A673 (cell line): Measurements from ENCODE around the gene SORCS3.

Source experiments
- EZH2 ChIP-seq: fragments of 200-600 bp; sonication (generic); IDR thresholded peaks from 2 replicates; pipeline ENCODE4 v1.6.1; 2017; ENCODE audit warnings: borderline replicate concordance, low read depth, mild to moderate bottlenecking, mixed read lengths, antibody characterized with exemption, low read length; ENCODE audit not compliant: poor library complexity, severe bottlenecking
- TF ChIP-seq, protein P1 (sequence below): fragments of 300-800, 200-600 bp; sonication (generic); conservative IDR thresholded peaks from 2 replicates; pipeline ENCODE4 v1.5.1; 2017; ENCODE audit warnings: low read depth, mild to moderate bottlenecking, antibody characterized with exemption, low read length, moderate library complexity, mixed read lengths

DNA sequence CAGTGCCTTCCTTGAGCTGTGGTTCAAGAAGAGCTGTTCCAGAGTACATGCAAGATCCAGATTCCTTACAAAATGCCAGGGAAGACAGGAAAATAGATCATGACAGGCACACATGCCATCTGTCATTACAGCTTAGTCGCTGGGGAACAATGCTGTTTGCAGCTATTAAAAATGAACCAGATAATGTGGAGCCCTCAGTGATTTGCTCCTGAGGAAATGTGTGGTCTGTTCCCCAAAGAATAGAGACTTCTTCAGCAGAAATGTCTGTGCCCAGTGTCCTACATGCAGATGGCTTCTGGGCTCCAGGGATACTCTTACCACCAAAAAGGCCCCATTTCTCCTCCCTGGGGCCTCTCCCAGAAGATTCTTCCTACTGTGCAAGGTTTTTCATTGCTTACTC, 627.9 kb downstream of the SORCS3 start:
- TF ChIP-seq, protein P1, sequence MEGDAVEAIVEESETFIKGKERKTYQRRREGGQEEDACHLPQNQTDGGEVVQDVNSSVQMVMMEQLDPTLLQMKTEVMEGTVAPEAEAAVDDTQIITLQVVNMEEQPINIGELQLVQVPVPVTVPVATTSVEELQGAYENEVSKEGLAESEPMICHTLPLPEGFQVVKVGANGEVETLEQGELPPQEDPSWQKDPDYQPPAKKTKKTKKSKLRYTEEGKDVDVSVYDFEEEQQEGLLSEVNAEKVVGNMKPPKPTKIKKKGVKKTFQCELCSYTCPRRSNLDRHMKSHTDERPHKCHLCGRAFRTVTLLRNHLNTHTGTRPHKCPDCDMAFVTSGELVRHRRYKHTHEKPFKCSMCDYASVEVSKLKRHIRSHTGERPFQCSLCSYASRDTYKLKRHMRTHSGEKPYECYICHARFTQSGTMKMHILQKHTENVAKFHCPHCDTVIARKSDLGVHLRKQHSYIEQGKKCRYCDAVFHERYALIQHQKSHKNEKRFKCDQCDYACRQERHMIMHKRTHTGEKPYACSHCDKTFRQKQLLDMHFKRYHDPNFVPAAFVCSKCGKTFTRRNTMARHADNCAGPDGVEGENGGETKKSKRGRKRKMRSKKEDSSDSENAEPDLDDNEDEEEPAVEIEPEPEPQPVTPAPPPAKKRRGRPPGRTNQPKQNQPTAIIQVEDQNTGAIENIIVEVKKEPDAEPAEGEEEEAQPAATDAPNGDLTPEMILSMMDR = no peak
- no peak for TF ChIP-seq EZH2
